ENCODE measurements around the gene PKMYT1.

Gene PKMYT1

DNA sequence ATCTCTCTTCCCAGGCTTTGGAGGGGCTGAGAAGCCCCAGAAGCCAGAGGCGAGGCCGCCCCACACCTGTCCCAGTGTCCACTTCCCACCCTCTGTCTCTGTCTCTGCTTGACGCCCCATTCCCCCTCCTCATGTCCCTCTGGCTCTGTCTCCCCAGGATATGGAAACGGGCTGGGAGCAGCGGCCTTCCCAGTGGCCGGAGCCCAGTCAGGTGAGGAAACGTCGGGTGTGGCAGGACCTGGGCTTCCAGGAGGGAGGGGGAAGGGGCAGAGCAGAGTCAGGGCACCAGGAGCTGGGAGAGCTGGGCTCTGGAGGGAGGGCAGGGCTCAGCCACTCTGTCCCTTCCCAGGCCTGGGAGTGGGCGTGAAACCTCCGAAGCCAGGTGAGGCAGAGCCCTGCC lies 10.6 kb upstream of the PKMYT1 start:
- Mint-ChIP-seq H3K27ac (no peak overlapping the region), H3K4me3 (no peak overlapping the region), H3K4me1 (ENCODE audit: low read depth) (no peaks in the 10 kb centered on the region), H3K9me3 (ENCODE audit: low read depth) (no peaks in the 10 kb centered on the region), H3K36me3 (no peaks in the 10 kb centered on the region), H3K27me3 (no peaks in the 10 kb centered on the region)

DNA sequence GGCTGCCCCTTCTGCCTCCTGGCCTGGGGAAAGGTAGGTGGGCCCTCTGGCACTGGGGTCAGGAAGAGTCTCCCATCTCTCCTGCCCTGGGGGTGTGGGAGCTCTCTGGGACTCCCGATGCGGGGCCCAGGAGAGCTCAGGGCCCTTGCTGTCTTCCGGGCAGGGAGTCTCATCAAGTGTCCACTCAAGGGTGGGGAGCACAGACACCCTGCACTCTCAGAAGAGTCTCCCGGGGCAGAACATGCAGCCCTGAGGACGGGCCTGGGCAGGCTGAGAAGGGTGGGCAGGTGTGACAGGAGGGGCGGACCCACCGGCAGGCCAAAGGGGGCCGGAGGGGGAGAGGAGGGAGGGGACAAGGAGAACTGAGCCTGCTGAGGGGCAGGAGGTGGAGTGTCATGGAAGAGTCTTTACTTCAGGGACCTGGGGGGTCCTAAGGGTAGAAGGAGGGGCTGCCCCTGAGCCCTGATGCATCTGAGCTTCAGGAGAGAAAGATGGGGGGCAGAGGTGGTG lies 8.4 kb upstream of the PKMYT1 start:
- Mint-ChIP-seq H3K36me3 (no peaks in the 10 kb centered on the region), H3K4me3 (no peak overlapping the region), H3K27ac (no peak overlapping the region), H3K4me1 (ENCODE audit: low read depth) (no peaks in the 10 kb centered on the region), H3K27me3 (no peaks in the 10 kb centered on the region), H3K9me3 (ENCODE audit: low read depth) (no peaks in the 10 kb centered on the region)

DNA sequence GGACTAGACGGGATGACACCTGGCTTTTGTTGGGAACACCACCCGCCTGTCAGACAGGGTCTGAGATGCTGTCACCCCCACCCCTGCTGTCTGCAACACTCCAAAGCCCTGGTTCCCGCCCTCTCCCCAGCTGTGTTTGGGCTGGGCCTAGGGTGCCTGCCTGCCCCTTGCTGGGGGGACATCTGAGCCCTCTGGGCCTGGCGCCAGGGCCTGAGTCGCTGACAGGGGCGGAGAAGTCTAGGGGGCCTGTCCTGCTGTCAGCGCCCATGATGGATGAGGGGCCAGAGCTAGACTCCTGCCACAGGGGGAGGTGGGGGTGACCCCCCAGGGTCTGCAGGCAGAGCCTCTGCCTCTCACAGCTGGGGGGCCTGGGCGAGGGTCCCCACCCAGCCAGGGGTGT lies 7.6 kb upstream of the PKMYT1 start:
- H3K27me3 Mint-ChIP-seq = no peaks in the 10 kb centered on the region
- H3K4me1 Mint-ChIP-seq (ENCODE audit: low read depth) = peaks cover 1% of the 10 kb centered on the region
- no peak overlapping the region for H3K27ac Mint-ChIP-seq
- no peaks in the 10 kb centered on the region for H3K9me3 Mint-ChIP-seq (ENCODE audit: low read depth)
- H3K4me3 Mint-ChIP-seq = no peak overlapping the region
- no peaks in the 10 kb centered on the region for H3K36me3 Mint-ChIP-seq

DNA sequence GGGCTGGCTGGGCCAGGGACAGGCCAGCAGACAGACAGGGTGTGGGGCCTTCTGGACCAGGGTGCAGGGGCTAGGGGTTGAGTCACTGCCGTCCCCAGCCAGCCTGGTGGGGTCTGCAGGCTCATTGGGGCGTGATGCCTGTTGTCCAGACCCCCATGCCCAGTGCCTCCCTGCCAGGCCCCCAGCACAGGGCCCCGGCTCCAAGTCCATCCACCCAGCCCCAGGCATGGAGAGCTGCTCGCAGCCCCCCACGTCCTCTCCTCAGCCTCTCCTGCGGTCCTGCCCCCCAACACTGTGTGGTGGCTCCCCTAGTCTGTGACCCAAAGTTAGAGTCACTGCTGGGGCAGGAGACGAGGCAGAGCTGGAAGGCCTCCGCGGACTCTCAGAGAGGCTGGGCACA lies 7.0 kb upstream of the PKMYT1 start:
- H3K4me3 Mint-ChIP-seq = no peak overlapping the region
- no peaks in the 10 kb centered on the region for H3K36me3 Mint-ChIP-seq
- no peaks in the 10 kb centered on the region for H3K9me3 Mint-ChIP-seq (ENCODE audit: low read depth)
- H3K27me3 Mint-ChIP-seq = no peaks in the 10 kb centered on the region
- peaks cover 1% of the 10 kb centered on the region for H3K4me1 Mint-ChIP-seq (ENCODE audit: low read depth)
- no peak overlapping the region for H3K27ac Mint-ChIP-seq

GRCh38 chr16:2986623-2987188 lies 6.5 kb upstream of the PKMYT1 start:
- Mint-ChIP-seq H3K9me3 (ENCODE audit: low read depth) (no peaks in the 10 kb centered on the region), H3K27ac (no peak overlapping the region), H3K4me1 (ENCODE audit: low read depth) (peaks cover 2% of the 10 kb centered on the region), H3K4me3 (no peak overlapping the region), H3K36me3 (no peaks in the 10 kb centered on the region), H3K27me3 (no peaks in the 10 kb centered on the region)

DNA sequence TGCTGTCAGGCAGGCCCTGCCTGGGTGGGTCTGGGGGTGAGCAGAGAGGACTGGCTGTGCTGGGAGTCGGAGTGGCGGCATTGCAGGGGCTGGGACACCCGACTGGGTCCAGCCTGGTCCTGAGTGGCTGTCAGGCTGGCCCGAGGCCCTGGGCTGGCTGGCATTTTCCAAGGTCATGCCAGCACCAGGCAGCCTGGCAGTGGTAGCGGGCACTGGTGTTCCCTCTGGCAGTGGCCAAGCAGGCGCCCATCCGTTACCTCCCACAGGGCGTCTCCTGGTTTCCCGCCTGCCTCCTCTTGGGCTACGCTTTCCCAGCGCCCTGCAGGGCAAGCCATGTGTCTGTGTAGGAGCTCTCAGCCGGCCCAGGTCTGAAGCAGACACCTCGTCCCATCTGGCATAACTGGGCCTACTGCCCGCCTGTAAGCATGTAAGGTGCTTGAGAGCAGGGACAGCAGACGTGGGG lies 5.7 kb upstream of the PKMYT1 start:
- Mint-ChIP-seq H3K27ac (no peak overlapping the region), H3K36me3 (no peaks in the 10 kb centered on the region), H3K9me3 (ENCODE audit: low read depth) (no peaks in the 10 kb centered on the region), H3K4me3 (no peak overlapping the region), H3K4me1 (ENCODE audit: low read depth) (peaks cover 5% of the 10 kb centered on the region), H3K27me3 (no peaks in the 10 kb centered on the region)

DNA sequence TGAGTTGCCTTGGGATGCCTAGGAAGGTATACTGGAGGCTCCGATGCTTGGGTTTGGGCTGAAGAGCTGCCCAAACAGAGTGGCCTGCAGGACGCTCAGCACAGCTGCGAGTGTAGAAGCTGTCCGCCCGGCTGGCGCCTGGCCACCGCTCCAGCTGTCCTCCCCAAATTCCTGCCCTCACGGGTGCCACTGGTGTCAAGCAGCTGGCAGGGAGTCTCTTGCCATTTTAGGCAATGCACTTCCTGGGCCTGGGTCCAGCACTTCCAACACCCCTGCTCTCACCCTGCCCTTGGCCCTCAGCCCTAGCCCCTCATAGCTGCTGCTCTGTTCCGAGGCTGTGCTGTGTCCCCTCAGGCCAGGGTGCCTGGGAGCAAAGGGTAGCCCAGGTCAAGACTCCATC lies 5.2 kb upstream of the PKMYT1 start:
- Mint-ChIP-seq H3K27me3 (no peaks in the 10 kb centered on the region), H3K4me3 (no peak overlapping the region), H3K27ac (no peak overlapping the region), H3K36me3 (no peaks in the 10 kb centered on the region), H3K9me3 (ENCODE audit: low read depth) (no peaks in the 10 kb centered on the region), H3K4me1 (ENCODE audit: low read depth) (peaks cover 5% of the 10 kb centered on the region)

GRCh38 chr16:2983706-2984136 lies 3.5 kb upstream of the PKMYT1 start:
- Mint-ChIP-seq H3K27ac (no peak overlapping the region), H3K4me1 (ENCODE audit: low read depth) (peaks cover 5% of the 10 kb centered on the region), H3K36me3 (no peaks in the 10 kb centered on the region), H3K27me3 (no peaks in the 10 kb centered on the region), H3K9me3 (ENCODE audit: low read depth) (no peaks in the 10 kb centered on the region), H3K4me3 (peak overlapping the region; percentile 38)

DNA sequence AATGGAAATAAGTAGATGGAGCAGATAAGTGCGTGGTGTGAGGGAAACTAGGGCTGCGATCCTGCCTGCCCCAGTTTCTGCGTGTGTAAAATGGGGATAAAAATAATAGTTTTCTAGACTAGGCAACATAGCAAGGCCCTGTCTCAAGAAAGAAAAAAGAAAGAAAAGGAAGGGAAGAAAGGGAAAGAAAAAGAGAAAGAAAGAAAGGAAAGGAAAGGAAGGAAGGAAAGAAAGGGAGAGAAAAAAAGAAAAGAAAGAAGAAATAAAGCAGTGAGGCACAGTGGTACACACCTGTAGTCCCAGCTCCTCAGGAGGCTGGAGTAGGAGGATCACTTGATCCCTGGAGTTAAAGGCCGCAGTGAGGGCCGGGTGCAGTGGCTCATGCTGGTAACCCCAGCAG lies 2.2 kb upstream of the PKMYT1 start:
- no peak overlapping the region for H3K27ac Mint-ChIP-seq
- no peaks in the 10 kb centered on the region for H3K9me3 Mint-ChIP-seq (ENCODE audit: low read depth)
- H3K4me3 Mint-ChIP-seq = peak overlapping the region; percentile 30
- H3K36me3 Mint-ChIP-seq = no peaks in the 10 kb centered on the region
- H3K4me1 Mint-ChIP-seq (ENCODE audit: low read depth) = peaks cover 5% of the 10 kb centered on the region
- H3K27me3 Mint-ChIP-seq = no peaks in the 10 kb centered on the region

DNA sequence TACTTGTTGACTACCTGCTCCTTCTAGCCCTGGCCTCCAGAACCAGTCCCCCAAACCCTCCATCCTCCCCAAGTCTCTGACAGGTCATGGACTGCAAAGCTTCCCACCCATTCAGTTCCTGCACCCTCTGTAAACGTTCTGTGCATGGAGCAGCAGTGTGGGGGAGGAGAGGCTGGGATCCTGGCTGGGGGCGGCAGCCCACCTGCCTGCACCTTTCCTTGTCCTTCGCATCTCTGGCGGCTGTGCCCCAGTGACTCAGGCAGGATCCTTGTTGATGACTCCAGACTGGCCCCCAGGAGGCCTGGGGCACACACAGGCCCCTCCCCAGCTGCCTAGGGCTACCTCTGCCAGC lies 1.6 kb upstream of the PKMYT1 start:
- Mint-ChIP-seq H3K27ac (peak overlapping the region; percentile 71), H3K9me3 (ENCODE audit: low read depth) (no peaks in the 10 kb centered on the region), H3K27me3 (no peaks in the 10 kb centered on the region), H3K36me3 (no peaks in the 10 kb centered on the region), H3K4me3 (peak overlapping the region; percentile 82), H3K4me1 (ENCODE audit: low read depth) (peaks cover 5% of the 10 kb centered on the region)

DNA sequence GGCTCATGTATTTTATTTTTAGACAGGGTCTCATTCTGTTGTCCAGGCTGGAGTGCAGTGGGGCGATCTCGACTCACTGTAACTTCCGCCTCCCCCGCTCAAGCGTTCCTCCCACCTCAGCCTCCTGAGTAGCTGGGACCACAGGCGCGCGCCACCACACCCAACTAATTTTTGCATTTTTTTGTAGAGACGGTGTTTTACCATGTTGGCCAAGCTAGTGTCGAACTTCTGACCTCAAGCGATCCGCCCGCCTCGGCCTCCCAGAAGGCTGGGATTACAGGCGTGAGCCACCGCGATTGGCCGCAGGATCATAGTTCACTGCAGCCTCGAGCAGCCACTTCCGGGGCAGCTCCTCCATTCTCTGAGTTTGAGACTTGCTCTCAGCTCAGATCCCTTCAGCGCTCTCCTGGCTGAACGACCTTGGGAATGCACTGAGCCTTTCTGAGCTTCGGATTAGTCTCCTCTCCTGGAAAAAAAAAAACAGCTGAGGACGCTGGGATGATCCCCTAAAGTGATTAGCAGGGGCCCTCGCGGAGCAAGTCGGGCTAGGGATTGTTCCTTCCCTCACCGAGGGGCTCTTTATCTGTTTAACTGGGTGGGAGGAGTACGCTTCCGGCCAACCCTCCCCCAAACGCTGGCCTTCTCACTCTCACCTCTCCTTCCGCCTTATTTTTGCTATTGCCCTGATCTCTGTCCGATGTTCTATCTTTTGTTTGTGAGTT lies 1.1 kb upstream of the PKMYT1 start:
- Mint-ChIP-seq H3K4me1 (ENCODE audit: low read depth) (peaks cover 5% of the 10 kb centered on the region), H3K4me3 (peak overlapping the region; percentile 82), H3K27me3 (no peaks in the 10 kb centered on the region), H3K27ac (peak overlapping the region; percentile 81), H3K36me3 (no peaks in the 10 kb centered on the region), H3K9me3 (ENCODE audit: low read depth) (no peaks in the 10 kb centered on the region)

- H3K9me3 Mint-ChIP-seq (ENCODE audit: low read depth) = no peaks in the 10 kb centered on the region
- H3K36me3 Mint-ChIP-seq = no peaks in the 10 kb centered on the region
- H3K27me3 Mint-ChIP-seq = no peaks in the 10 kb centered on the region
- peak overlapping the region; percentile 83 for H3K4me3 Mint-ChIP-seq
- H3K4me1 Mint-ChIP-seq (ENCODE audit: low read depth) = peaks cover 5% of the 10 kb centered on the region
- peak overlapping the region; percentile 28 for H3K27ac Mint-ChIP-seq
These were observed 498 bp downstream of the PKMYT1 start for GRCh38 chr16:2979669-2980226.

DNA sequence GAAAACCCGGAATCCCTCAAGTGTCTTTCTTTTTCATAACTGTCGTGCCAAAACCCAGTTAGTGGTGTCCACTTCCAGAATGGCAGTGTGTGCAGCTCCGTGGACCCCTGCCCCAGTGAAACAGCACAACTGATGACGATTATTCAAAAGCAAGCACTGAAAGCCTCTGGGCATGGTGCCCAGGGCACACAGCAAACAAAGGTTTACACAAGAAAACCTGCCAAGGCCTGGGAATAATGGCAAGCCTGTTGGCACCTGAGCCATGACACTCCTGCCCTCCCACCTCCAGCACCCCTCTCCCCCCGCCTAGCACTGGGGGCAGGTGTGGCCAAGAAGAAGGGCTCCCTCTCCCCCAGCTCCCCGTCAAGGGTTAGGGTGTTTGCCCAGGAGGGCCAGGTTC lies 2.8 kb downstream of the PKMYT1 start:
- Mint-ChIP-seq H3K27me3 (no peaks in the 10 kb centered on the region), H3K9me3 (ENCODE audit: low read depth) (no peaks in the 10 kb centered on the region), H3K4me3 (no peak overlapping the region), H3K27ac (no peak overlapping the region), H3K4me1 (ENCODE audit: low read depth) (peaks cover 4% of the 10 kb centered on the region), H3K36me3 (no peaks in the 10 kb centered on the region)

GRCh38 chr16:2976673-2977072 lies 3.6 kb downstream of the PKMYT1 start:
- H3K27me3 Mint-ChIP-seq = peaks cover 3% of the 10 kb centered on the region
- no peak overlapping the region for H3K27ac Mint-ChIP-seq
- H3K36me3 Mint-ChIP-seq = no peaks in the 10 kb centered on the region
- H3K4me3 Mint-ChIP-seq = no peak overlapping the region
- H3K9me3 Mint-ChIP-seq (ENCODE audit: low read depth) = no peaks in the 10 kb centered on the region
- peaks cover 6% of the 10 kb centered on the region for H3K4me1 Mint-ChIP-seq (ENCODE audit: low read depth)

DNA sequence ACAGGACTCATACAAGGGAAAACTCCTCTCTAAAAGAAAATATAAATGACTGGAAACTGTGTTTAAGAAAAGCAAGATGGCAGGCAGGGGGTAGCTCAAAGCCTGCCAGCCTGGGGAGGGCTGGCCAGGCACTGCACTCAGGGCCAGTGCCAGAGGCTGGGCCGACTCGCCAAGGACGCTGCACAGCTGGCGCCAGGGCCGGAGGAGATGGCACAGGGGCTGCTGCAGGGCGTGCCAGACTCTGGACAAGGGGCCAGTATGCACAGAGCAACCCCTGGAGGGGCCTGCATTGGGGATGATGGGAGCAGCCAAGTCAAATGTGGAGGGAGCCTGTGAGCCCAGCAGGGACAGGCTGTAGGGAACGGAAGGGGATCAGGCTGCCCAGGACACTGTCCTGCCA lies 4.0 kb downstream of the PKMYT1 start:
- Mint-ChIP-seq H3K36me3 (no peaks in the 10 kb centered on the region), H3K4me1 (ENCODE audit: low read depth) (peaks cover 4% of the 10 kb centered on the region), H3K27ac (no peak overlapping the region), H3K4me3 (no peak overlapping the region), H3K27me3 (peaks cover 3% of the 10 kb centered on the region), H3K9me3 (ENCODE audit: low read depth) (no peaks in the 10 kb centered on the region)
